WTC11 (cell line): ENCODE data around the gene TBC1D17. TPM values are rescaled to one million over a fixed set of nuclear protein-coding genes. Genes with fewer than 3 reads are reported as not detected.

ENCODE experiments used
- ATAC-seq: fragments of 200-7000 bp; cut with Tn5 transposase; 2 replicates; pipeline ENCODE4 v1.10.0; 2021; ENCODE audit warnings: mild to moderate bottlenecking, moderate library complexity
- CTCF ChIA-PET: fragments of 300-600 bp; sonication (Branson Sonifier 250); formaldehyde crosslinking; loops from one replicate; lab custom pipeline; 2021; ENCODE audit warnings: antibody characterized with exemption; lab: Charles Lee
- POLR2A ChIA-PET: fragments of 350-600 bp; sonication (Branson Sonifier 250); formaldehyde crosslinking; loops from one replicate; lab custom pipeline; 2021; ENCODE audit warnings: antibody characterized with exemption; lab: Charles Lee
- DNase-seq: peaks from one replicate; pipeline ENCODE4 v3.0.0; 2021; ENCODE audit warnings: low spot score
- H3K27ac Mint-ChIP-seq: 2 replicates; pipeline ENCODE4 v1.8.0; 2021; ENCODE audit warnings: mixed read lengths
- H3K27me3 Mint-ChIP-seq: 2 replicates; pipeline ENCODE4 v1.8.0; 2021; ENCODE audit warnings: low read depth, mild to moderate bottlenecking, moderate library complexity, mixed read lengths
- H3K36me3 Mint-ChIP-seq: 2 replicates; pipeline ENCODE4 v1.8.0; 2021; ENCODE audit warnings: mixed read lengths
- H3K4me1 Mint-ChIP-seq: 2 replicates; pipeline ENCODE4 v1.8.0; 2022; ENCODE audit warnings: mixed read lengths
- H3K4me3 Mint-ChIP-seq: 2 replicates; pipeline ENCODE4 v1.8.0; 2021; ENCODE audit warnings: mild to moderate bottlenecking, moderate library complexity, mixed read lengths
- H3K9me3 Mint-ChIP-seq: 2 replicates; pipeline ENCODE4 v1.8.0; 2021; ENCODE audit warnings: mixed read lengths
- ATF1 ChIP-seq: sonication (generic); formaldehyde crosslinking; IDR thresholded peaks from 2 replicates; pipeline ENCODE4 v1.8.1; 2023; ENCODE audit warnings: mild to moderate bottlenecking, moderate library complexity, missing genetic modification reagents
- ATF2 ChIP-seq: sonication (generic); formaldehyde crosslinking; IDR thresholded peaks from 2 replicates; pipeline ENCODE4 v1.8.1; 2022; ENCODE audit warnings: low read depth, missing genetic modification reagents, borderline replicate concordance
- ATF6 ChIP-seq: sonication (generic); formaldehyde crosslinking; IDR thresholded peaks from 2 replicates; pipeline ENCODE4 v1.8.1; 2023; ENCODE audit warnings: mild to moderate bottlenecking, missing genetic modification reagents
- CREB1 ChIP-seq: sonication (generic); formaldehyde crosslinking; IDR thresholded peaks from 2 replicates; pipeline ENCODE4 v1.8.0; 2023; ENCODE audit warnings: mild to moderate bottlenecking, missing genetic modification reagents
- CREM ChIP-seq: sonication (generic); formaldehyde crosslinking; IDR thresholded peaks from 2 replicates; pipeline ENCODE4 v1.8.1; 2022; ENCODE audit warnings: mild to moderate bottlenecking, missing genetic modification reagents, moderate library complexity
- ELF4 ChIP-seq: sonication (generic); formaldehyde crosslinking; IDR thresholded peaks from 2 replicates; pipeline ENCODE4 v1.8.1; 2022; ENCODE audit warnings: low read depth, mild to moderate bottlenecking, moderate library complexity, missing genetic modification reagents
- EMX1 ChIP-seq: fragments of 250-450 bp; sonication (Bioruptor Pico); IDR thresholded peaks from 2 replicates; pipeline ENCODE4 v1.8.0; 2021; ENCODE audit warnings: mild to moderate bottlenecking
- FOXJ3 ChIP-seq: sonication (generic); formaldehyde crosslinking; IDR thresholded peaks from 2 replicates; pipeline ENCODE4 v1.9.0; 2021; ENCODE audit warnings: missing genetic modification reagents, mild to moderate bottlenecking, borderline replicate concordance
- GTF2I ChIP-seq: fragments of 250-450 bp; sonication (Bioruptor Pico); conservative IDR thresholded peaks from 2 replicates; pipeline ENCODE4 v1.4.0; 2021; ENCODE audit warnings: mild to moderate bottlenecking
- IRF2 ChIP-seq: sonication (generic); formaldehyde crosslinking; IDR thresholded peaks from 2 replicates; pipeline ENCODE4 v1.8.0; 2022; ENCODE audit warnings: low read depth, missing genetic modification reagents, borderline replicate concordance
- JAZF1 ChIP-seq: fragments of 250-450 bp; sonication (Bioruptor Pico); IDR thresholded peaks from 2 replicates; pipeline ENCODE4 v1.9.0; 2021; ENCODE audit warnings: moderate library complexity, mild to moderate bottlenecking, inconsistent platforms
- MXD4 ChIP-seq: fragments of 250-450 bp; sonication (Bioruptor Pico); IDR thresholded peaks from 2 replicates; pipeline ENCODE4 v1.8.0; 2021; ENCODE audit warnings: mild to moderate bottlenecking, moderate library complexity, borderline replicate concordance
- NFE2L1 ChIP-seq: sonication (generic); formaldehyde crosslinking; IDR thresholded peaks from 2 replicates; pipeline ENCODE4 v1.8.1; 2023; ENCODE audit warnings: missing genetic modification reagents
- NR1H2 ChIP-seq: sonication (generic); formaldehyde crosslinking; IDR thresholded peaks from 2 replicates; pipeline ENCODE4 v1.9.0; 2021; ENCODE audit warnings: mild to moderate bottlenecking, moderate library complexity, missing genetic modification reagents
- NR3C1 ChIP-seq: sonication (generic); formaldehyde crosslinking; conservative IDR thresholded peaks from 2 replicates; pipeline ENCODE4 v1.8.1; 2023; ENCODE audit warnings: low read depth, mild to moderate bottlenecking, missing genetic modification reagents
- PREB ChIP-seq: sonication (generic); formaldehyde crosslinking; IDR thresholded peaks from 2 replicates; pipeline ENCODE4 v1.8.1; 2022; ENCODE audit warnings: mild to moderate bottlenecking, missing genetic modification reagents, moderate library complexity, borderline replicate concordance
- RELA ChIP-seq: sonication (generic); formaldehyde crosslinking; IDR thresholded peaks from 2 replicates; pipeline ENCODE4 v1.8.1; 2022; ENCODE audit warnings: missing genetic modification reagents, mild to moderate bottlenecking, borderline replicate concordance
- SMAD3 ChIP-seq: sonication (generic); formaldehyde crosslinking; IDR thresholded peaks from 2 replicates; pipeline ENCODE4 v1.8.0; 2022; ENCODE audit warnings: missing genetic modification reagents, mild to moderate bottlenecking, borderline replicate concordance
- SMAD4 ChIP-seq: sonication (generic); formaldehyde crosslinking; IDR thresholded peaks from 2 replicates; pipeline ENCODE4 v1.8.0; 2022; ENCODE audit warnings: mild to moderate bottlenecking, missing genetic modification reagents
- STAT6 ChIP-seq: sonication (generic); formaldehyde crosslinking; conservative IDR thresholded peaks from 2 replicates; pipeline ENCODE4 v1.8.1; 2023; ENCODE audit warnings: mild to moderate bottlenecking, low read depth, missing genetic modification reagents, moderate library complexity
- TEAD4 ChIP-seq: sonication (generic); formaldehyde crosslinking; IDR thresholded peaks from 2 replicates; pipeline ENCODE4 v1.8.0; 2022; ENCODE audit warnings: mild to moderate bottlenecking, missing genetic modification reagents
- ZNF317 ChIP-seq: sonication (generic); formaldehyde crosslinking; IDR thresholded peaks from 2 replicates; pipeline ENCODE4 v1.8.1; 2023; ENCODE audit warnings: low read depth, mild to moderate bottlenecking, moderate library complexity, missing genetic modification reagents, borderline replicate concordance
- ZNF396 ChIP-seq: fragments of 250-450 bp; sonication (Bioruptor Pico); IDR thresholded peaks from 2 replicates; pipeline ENCODE4 v1.8.0; 2021; ENCODE audit warnings: mild to moderate bottlenecking, moderate library complexity, borderline replicate concordance
- total RNA-seq: library from RNA; stranded (reverse); gene quantifications from 3 replicates; pipeline ENCODE4 v1.2.3, GENCODE V29; 2021
- TF ChIP-seq, protein P1 (sequence below): sonication (generic); formaldehyde crosslinking; IDR thresholded peaks from 2 replicates; pipeline ENCODE4 v1.8.0; 2022; ENCODE audit warnings: mild to moderate bottlenecking, missing genetic modification reagents

Gene TBC1D17
- total RNA-seq, 1 experiment from 2014 or later = 52.8 TPM

DNA sequence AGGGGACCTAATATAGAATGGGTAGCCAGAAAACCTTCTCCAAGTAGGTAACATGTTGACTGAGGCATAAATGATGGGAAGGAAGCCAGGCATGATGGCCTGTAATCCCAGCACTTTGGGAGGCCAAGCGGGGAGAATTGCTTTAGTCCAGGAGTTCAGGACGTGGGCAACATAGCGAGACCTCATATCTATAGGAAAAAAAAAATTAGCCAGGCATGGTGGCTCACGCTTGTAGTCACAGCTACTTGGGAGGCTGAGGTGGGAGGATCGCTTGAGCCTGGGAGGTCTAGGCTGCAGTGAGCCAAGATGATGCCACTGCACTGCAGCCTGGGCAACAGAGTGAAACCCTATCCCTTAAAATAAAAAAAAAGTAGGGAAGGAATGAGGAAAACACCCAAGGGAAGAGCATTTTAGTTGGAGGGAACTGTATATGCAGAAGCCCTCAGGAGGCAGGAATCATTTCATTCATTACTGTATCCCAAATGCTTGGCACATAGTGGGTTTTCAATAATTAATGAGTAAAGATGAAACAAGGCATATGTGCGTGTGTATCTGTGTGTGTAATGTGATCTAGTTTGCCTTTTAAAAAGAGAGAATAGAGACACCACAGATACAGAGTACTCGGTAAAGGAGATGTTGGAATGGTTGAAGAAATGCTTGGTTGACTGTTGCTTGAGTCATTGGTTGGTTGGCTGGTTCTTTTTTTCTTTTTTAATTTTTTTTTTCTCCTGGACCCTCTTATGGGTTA is 54.0 kb downstream of the TBC1D17 start:
- CTCF ChIA-PET = no interaction called here
- POLR2A ChIA-PET = no interaction called here
- no peaks in the 10 kb centered on the region for H3K9me3 Mint-ChIP-seq
- peaks cover 21% of the 10 kb centered on the region for H3K4me1 Mint-ChIP-seq
- H3K27ac Mint-ChIP-seq = no peak overlapping the region
- ATAC-seq = no peak
- TF ChIP-seq PREB (no peak), TEAD4 (CRISPR knock-in tag) (no peak), ELF4 (no peak), ATF6 (CRISPR knock-in tag) (no peak), SMAD3 (CRISPR knock-in tag) (no peak), JAZF1 (CRISPR knock-in tag) (no peak), ZNF317 (no peak), NR1H2 (no peak)
- peaks cover 4% of the 10 kb centered on the region for H3K27me3 Mint-ChIP-seq
- H3K36me3 Mint-ChIP-seq = peaks cover 16% of the 10 kb centered on the region
- H3K4me3 Mint-ChIP-seq = no peak overlapping the region
- DNase-seq = no peak

- CTCF ChIA-PET = no interaction called here
Observed at GRCh38 chr19:49932041-49932451, 54.5 kb downstream of the TBC1D17 start.

DNA sequence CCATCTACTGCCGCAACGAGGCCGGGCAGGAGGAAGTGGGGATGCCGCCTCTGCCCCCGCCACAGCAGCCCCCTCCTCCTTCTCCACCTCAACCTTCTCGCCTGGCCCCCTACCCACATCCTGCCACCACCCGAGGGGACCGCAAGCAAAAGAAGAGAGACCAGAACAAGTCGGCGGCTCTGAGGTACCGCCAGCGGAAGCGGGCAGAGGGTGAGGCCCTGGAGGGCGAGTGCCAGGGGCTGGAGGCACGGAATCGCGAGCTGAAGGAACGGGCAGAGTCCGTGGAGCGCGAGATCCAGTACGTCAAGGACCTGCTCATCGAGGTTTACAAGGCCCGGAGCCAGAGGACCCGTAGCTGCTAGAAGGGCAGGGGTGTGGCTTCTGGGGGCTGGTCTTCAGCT is 55.2 kb downstream of the TBC1D17 start:
- POLR2A ChIA-PET = no interaction called here
- CTCF ChIA-PET = interaction anchor here (1.3 to 1.4 kb wide), 2 partner anchors 24 to 44 kb away, joined by 3 to 4 read pairs; no protein-coding TSS in a partner anchor
- Mint-ChIP-seq H3K27ac (no peak overlapping the region), H3K36me3 (peaks cover 5% of the 10 kb centered on the region), H3K4me1 (peaks cover 15% of the 10 kb centered on the region), H3K9me3 (no peaks in the 10 kb centered on the region), H3K27me3 (peaks cover 4% of the 10 kb centered on the region), H3K4me3 (no peak overlapping the region)
- no peak for DNase-seq
- no peak for ATAC-seq
- no peak for TF ChIP-seq FOXJ3 (CRISPR knock-in tag)
- TF ChIP-seq CREM (CRISPR knock-in tag) = no peak
- TF ChIP-seq, protein P1, sequence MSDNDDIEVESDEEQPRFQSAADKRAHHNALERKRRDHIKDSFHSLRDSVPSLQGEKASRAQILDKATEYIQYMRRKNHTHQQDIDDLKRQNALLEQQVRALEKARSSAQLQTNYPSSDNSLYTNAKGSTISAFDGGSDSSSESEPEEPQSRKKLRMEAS (CRISPR knock-in tag) = no peak
- no peak for TF ChIP-seq CREB1
- TF ChIP-seq EMX1 (CRISPR knock-in tag) = no peak
- no peak for TF ChIP-seq ATF2 (CRISPR knock-in tag)
- no peak for TF ChIP-seq NR3C1
- no peak for TF ChIP-seq NFE2L1 (CRISPR knock-in tag)
- no peak for TF ChIP-seq RELA (CRISPR knock-in tag)
- TF ChIP-seq STAT6 (CRISPR knock-in tag) = no peak
- no peak for TF ChIP-seq MXD4 (CRISPR knock-in tag)

More at GRCh38 chr19:49932041-49932451, 54.5 kb downstream of the TBC1D17 start:
- no peak overlapping the region for H3K27ac Mint-ChIP-seq
- H3K4me1 Mint-ChIP-seq = peaks cover 21% of the 10 kb centered on the region
- TF ChIP-seq IRF2 (CRISPR knock-in tag) (no peak), ZNF396 (CRISPR knock-in tag) (no peak), ZNF317 (no peak), ATF1 (CRISPR knock-in tag) (no peak), NR1H2 (no peak), SMAD4 (CRISPR knock-in tag) (no peak), GTF2I (CRISPR knock-in tag) (no peak), ATF2 (CRISPR knock-in tag) (no peak), EMX1 (CRISPR knock-in tag) (no peak)
- H3K36me3 Mint-ChIP-seq = peaks cover 12% of the 10 kb centered on the region
- DNase-seq = no peak
- H3K9me3 Mint-ChIP-seq = no peaks in the 10 kb centered on the region
- POLR2A ChIA-PET = no interaction called here
- ATAC-seq = no peak
- no peak overlapping the region for H3K4me3 Mint-ChIP-seq
- H3K27me3 Mint-ChIP-seq = peaks cover 4% of the 10 kb centered on the region
